NCI-H2107 (cell line): ENCODE measurements around the gene ETV3.
"Not testable (repeated sequence)": the region's sequence is repeated elsewhere in the genome, so short reads cannot be mapped to it uniquely, and the experiment has no call there.

Experiments used
- DNase-seq: peaks from one replicate; lab custom pipeline; 2025; lab: John Stamatoyannopoulos, UW

ETV3 gene

GRCh38 chr1:157138220-157139051 is at the start of gene ETV3:
Gene ETV3, minus strand, starts transcription at chr1:157138395. Its CDS starts 2,043 bp downstream, at chr1:157136352.
- peak; percentile 82 for DNase-seq

- DNase-seq: no peak
Observed at GRCh38 chr1:157186281-157186992, 48.2 kb upstream of the ETV3 start.

GRCh38 chr1:157183870-157184269 is 45.7 kb upstream of the ETV3 start:
- DNase-seq: no peak

GRCh38 chr1:157182371-157182770 is 44.2 kb upstream of the ETV3 start:
- DNase-seq: not testable (repeated sequence)

- no peak for DNase-seq
Observed at GRCh38 chr1:157181790-157182189, 43.6 kb upstream of the ETV3 start.

- no peak for DNase-seq
Observed at GRCh38 chr1:157181258-157181657, 43.1 kb upstream of the ETV3 start.

- DNase-seq: no peak
Observed at GRCh38 chr1:157178490-157178889, 40.3 kb upstream of the ETV3 start.

GRCh38 chr1:157177733-157178394 is 39.7 kb upstream of the ETV3 start:
- no peak for DNase-seq

GRCh38 chr1:157176591-157177121 is 38.5 kb upstream of the ETV3 start:
- DNase-seq: no peak

GRCh38 chr1:157176016-157176415 is 37.8 kb upstream of the ETV3 start:
- DNase-seq: no peak

GRCh38 chr1:157173900-157174410 is 35.8 kb upstream of the ETV3 start:
- DNase-seq: no peak

- not testable (repeated sequence) for DNase-seq
Observed at GRCh38 chr1:157173241-157173640, 35.0 kb upstream of the ETV3 start.

- DNase-seq: not testable (repeated sequence)
Observed at GRCh38 chr1:157172591-157172990, 34.4 kb upstream of the ETV3 start.

- DNase-seq: not testable (repeated sequence)
Observed at GRCh38 chr1:157171903-157172503, 33.8 kb upstream of the ETV3 start.

- no peak for DNase-seq
Observed at GRCh38 chr1:157170677-157171515, 32.7 kb upstream of the ETV3 start.

- no peak for DNase-seq
Observed at GRCh38 chr1:157168015-157168414, 29.8 kb upstream of the ETV3 start.

GRCh38 chr1:157167437-157167836 is 29.2 kb upstream of the ETV3 start:
- no peak for DNase-seq

GRCh38 chr1:157166590-157166989 is 28.4 kb upstream of the ETV3 start:
- no peak for DNase-seq

GRCh38 chr1:157163273-157164127 is 25.3 kb upstream of the ETV3 start:
- peak; percentile 22 for DNase-seq

- DNase-seq: no peak
Observed at GRCh38 chr1:157162345-157162744, 24.1 kb upstream of the ETV3 start.
